RPMI8226 (cell line): Measurements from ENCODE around the gene LDB3.
A peak's percentile ranks its signal among the peaks of the same experiment; 100 is the strongest.

Source experiments
- DNase-seq: peaks from one replicate; pipeline ENCODE4 v3.0.0-alpha.2; 2015

The LDB3 gene

GRCh38 chr10:86665868-86666267 lies 2.4 kb upstream of the LDB3 start:
- DNase-seq, result no peak

GRCh38 chr10:86666538-86666937 lies 1.8 kb upstream of the LDB3 start:
- no peak for DNase-seq

DNA sequence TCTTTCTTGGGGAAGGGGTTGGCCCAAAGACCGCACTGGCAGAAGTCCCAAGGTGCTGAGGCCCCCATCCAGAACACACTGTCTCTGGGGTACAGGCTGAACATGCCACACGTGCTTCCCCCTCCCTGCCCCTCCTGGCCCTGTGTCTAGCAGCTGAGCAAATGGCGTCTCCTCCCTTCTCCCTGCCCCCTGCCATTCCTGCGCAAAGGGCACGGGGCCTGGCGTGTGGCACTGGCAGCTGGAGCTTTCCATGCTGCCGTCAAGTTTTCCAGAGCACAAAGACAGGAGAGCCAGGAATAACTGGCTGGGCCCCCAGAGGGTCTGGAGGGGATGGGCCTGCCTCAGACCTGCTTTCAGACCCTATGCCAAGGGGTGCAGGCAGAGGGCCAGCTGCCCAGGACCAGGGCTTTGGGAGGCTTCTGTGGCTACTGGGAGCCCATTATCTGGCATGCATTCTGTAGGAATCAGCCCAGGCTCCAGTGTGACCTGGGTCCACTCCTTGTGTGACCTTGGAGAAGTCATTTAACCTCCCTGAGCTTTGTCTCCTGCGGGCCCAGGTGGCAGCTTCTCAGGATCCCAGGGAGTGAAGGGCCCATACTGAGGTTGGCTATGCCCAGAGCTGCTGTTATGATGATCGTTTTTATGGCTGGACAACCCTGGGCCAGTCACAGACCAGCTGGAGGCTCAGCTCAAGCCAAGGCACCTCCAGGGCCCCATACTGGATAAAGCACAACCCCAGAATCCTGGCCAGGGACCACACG lies 710 bp upstream of the LDB3 start:
- DNase-seq, result no peak

DNA sequence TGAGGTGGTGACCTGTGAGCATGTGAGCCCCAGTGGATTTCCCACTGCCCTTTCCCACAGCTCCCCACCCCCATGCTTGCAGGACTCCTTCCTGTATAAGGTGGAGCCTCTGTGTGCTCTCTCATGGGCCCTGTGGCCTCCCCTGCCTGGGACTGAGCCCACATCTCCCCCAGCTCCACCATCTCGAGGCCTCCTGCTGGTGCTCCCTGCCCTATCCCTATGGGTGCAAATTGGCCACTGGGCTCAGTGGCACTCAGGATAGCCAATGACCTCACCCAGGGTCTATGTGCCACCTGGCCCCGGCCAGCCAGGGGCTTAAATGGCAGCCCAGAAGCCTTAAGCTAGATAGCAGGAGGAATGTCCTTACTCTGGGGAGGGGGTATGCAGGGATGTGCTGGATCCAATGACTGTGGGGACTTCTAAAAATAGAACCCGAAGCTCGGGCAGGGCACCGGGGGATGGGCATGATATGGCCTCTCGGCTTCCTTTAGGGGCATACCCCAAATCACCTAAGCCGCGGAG lies 2.0 kb downstream of the LDB3 start:
- DNase-seq, result no peak

- no peak for DNase-seq
Measured at GRCh38 chr10:86670876-86671275, 2.6 kb downstream of the LDB3 start.

GRCh38 chr10:86671419-86671818 lies 3.1 kb downstream of the LDB3 start:
- DNase-seq, result no peak

- DNase-seq, result no peak
Measured at GRCh38 chr10:86671985-86672710, 3.8 kb downstream of the LDB3 start.

DNA sequence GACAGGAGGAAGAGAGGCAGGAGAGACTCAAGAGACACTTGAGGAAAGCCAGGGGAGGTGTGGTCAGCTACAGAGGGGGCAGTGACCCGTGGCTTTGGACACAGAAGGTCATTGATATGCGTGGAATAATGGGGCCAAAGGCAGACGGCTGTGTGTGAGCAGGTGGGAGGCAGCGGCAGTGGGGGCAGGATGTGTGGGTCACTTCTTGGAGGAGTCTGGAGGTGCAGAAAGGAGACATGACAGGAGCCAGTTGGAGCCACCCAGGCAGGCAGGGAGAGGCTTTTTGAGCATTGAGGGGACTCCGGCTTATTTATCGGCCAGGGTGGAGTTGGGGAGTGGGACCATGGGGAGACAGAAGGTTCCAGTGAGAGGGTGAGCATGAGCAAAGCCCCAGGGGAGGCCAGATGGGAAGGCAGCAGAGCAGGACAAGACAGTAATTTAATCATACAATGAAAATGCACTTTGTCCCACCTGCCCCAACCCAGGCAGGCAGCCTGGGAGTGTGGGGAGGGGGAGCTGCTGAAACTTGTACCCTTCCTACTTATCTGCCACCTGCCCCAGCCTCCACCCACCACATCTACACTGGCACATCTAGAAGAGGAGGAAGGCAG lies 5.0 kb downstream of the LDB3 start:
- no peak for DNase-seq

- no peak for DNase-seq
Measured at GRCh38 chr10:86673827-86674581, 5.7 kb downstream of the LDB3 start.

GRCh38 chr10:86674912-86675311 lies 6.6 kb downstream of the LDB3 start:
- DNase-seq, result no peak

DNA sequence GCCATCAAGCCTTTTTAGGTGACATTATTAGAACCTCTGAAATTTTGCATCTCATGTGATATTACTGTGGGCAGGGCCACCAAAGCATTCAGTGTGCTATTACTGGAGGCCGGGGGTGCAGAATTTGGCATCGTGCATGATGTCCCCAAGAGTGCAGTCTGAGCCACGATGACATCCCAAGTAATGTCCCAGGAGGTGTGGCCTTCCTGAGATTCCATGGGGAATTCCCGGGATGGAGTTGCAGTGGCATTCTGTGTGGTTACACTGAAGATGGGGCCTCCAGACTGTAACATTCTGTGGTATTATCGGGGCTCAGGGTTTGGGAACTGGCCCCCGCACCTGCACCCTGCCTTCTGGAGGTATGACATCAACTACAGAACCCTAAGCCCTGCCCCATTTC lies 9.1 kb downstream of the LDB3 start:
- DNase-seq, result no peak

DNA sequence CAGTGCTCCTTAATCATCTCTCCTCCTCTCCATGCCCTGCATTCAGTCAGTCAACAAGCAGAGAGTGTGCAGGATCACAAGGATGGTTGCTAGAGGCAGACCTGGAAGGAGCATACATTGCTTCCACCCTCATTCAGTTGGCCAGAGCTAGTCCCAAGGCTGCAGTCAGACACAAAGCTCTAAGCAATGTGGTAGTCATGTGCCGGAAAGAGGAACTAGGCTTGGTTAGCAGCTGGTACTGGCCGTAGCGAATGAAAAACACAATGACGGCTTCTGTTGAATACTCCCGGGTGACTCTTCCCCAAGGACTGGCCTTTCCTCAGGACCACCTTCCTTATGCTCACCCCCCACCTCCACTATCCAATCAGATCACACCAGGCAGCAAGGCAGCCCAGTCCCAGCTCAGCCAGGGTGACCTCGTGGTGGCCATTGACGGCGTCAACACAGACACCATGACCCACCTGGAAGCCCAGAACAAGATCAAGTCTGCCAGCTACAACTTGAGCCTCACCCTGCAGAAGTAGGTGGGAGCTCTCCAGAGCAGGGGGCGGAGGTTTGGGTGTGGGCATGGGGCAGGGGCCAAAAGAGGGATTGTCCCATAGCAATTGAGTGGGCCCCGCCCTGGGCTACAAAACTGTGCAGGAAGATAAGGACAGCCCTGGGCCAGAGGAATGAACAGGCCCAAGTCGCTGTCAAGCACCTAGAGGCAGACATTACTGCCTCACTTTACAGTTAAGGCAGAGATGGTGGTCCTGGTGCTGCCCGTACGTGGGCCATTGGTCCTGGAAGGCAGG lies 10.9 kb downstream of the LDB3 start:
- peak; percentile 23 for DNase-seq

DNA sequence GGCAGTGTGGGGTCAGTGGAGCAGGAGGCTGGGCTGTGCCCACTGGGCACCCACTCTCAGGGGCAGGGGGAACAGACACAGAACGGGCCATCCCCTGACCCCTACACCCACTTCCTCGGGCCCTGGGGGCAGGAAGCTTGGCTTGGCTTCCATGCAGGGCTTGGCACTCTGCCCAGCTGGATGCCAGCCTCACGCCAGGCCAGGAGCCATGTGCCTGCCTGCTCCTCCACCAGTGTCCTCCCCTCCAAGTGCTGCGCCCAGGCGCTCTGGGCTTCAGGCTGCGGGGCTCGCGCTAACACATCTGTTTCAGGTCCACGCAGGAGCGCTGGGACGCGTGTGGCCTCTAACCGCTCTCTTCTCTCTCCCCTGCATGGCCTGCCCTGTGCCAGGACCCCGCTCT lies 12.7 kb downstream of the LDB3 start:
- peak; percentile 35 for DNase-seq

GRCh38 chr10:86681722-86682386 lies 13.5 kb downstream of the LDB3 start:
- DNase-seq, result no peak

DNA sequence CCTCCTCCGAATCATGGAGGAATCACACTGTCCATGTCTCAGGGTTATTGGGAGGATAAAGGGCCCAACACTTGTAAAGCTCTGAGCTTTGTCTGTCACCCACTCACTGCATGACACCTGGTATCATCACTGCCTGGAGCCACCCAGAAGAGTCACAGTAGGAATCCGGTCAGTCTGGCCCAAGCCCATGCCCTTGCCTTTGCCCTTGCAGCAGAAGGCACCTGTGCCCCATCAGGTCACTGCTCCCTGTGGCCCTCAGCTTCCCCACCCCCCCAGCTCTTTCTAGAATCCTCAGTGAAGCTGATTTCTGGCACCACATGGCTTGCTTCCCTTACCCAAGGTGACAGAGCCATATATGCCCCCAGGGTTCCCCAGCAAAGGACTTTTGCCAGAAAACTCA lies 14.4 kb downstream of the LDB3 start:
- no peak for DNase-seq

DNA sequence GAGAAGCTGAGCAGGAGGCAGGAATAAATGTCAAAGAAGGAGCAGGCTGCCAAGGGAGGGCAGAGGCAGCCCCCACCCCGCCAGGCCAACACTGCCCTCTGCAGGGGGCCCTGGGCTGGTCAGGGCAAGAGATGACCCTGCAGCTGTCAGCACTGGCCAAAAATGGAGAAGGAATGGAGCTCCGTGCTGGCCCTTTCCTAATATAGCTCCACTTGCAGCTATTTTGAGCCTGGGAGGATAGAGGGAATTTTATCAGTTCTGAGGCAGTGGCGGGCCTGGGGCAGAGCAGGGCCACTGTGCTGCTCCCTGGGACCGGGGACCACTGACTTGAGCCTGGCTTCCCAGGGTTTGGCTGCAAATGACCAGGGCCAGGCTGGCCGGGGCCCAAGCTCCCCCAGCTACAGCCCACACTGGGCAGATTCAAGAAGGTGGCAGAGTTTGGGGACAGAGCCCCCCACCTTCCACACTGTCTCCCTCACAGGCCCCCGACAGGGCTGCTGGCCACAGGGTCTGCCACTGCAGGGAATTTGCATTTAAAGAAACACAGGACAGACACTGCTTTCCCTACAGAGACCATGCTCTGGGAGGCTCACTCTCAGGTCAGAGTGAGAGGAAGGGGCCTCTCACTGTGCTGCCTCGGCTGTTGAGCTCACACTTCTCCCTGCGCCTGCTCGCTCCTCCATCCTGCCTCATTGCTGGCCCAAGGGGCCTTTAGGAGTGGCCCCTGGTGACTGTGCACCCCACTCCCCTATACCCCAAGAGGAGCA lies 16.2 kb downstream of the LDB3 start:
- DNase-seq, result no peak

- DNase-seq, result no peak
Measured at GRCh38 chr10:86685416-86685815, 17.1 kb downstream of the LDB3 start.

DNA sequence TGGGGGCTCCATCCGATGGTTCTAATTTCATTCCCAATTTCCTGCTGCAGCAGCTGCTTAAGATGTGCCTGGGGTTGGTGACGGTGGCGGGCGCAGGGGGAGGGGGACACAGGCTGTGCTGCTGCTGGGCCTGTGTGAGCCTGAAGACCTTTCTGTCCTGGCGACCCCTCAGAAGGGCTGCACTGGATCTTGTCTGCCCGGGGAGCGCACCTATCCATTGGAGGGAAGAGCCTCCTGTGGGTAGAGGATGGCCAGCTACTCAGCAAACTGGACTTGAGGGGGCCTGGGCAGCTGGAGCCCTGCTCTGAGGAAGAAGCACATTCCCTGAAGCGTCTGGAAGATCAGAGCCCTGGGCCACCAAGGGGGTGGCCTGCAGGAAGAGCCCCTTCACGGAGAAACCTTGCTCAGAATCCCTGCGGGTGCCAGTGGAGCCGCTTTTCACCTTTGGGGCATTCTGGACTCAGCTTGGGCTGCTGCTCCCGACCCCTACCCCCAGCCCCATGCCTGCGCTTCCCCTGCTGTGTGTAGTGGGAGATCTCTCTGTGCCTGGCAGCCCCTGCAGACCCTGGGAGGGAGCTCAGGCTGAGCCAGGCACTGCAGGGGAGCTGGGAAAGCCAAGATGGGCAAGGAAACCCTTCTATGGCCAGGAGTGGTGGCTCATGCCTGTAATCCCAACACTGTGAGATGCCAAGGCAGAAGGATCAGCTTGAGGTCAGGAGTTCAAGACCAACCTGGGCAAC lies 17.8 kb downstream of the LDB3 start:
- no peak for DNase-seq

DNA sequence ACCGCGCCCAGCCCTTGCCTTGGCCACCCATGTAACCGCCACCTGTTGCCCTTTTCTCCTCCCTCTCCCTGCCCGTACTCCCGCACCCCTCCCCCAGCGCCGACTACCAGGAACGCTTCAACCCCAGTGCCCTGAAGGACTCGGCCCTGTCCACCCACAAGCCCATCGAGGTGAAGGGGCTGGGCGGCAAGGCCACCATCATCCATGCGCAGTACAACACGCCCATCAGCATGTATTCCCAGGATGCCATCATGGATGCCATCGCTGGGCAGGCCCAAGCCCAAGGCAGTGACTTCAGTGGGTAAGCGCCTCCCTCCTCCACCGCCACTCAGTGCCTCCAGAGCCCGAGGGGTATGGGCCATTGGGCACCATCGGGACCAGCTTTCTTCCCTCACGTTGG lies 18.7 kb downstream of the LDB3 start:
- DNase-seq, result no peak

- DNase-seq, result no peak
Measured at GRCh38 chr10:86687750-86688149, 19.4 kb downstream of the LDB3 start.
